Spleen (tissue), 7 donors: ENCODE data around the gene TFAP2B.

Experiments
- POLR2AphosphoS5 ChIP-seq, 3 donors: sonication (generic); formaldehyde crosslinking; IDR thresholded peaks; one replicate each; pipeline ENCODE4 v1.5.1; 2017; ENCODE audit warnings: antibody characterized with exemption in 3 of 3
- TF ChIP-seq, protein P1 (sequence below), 11 experiments: fragments of 200-600 bp in 7 of 11; fragments of 450-650 bp in 4 of 11; sonication (generic) in 4 of 11; IDR thresholded peaks in 8 of 11; conservative IDR thresholded peaks in 3 of 11; 1 replicate in 7 of 11; 2 replicates in 4 of 11; pipeline versions ENCODE4 v1.4.0 to v1.8.0; 2016 to 2021; ENCODE audit warnings: antibody characterized with exemption in 11 of 11, inconsistent platforms in 4 of 11, mild to moderate bottlenecking in 1 of 11
- donor health status: DM: no; HTN: no; CAD: no; lungs with moderate emphysema.
- donor health status: DM: no; HTN: no; CAD: no.
- donor health status: DM: no; HTN: no; CAD: no.

DNA sequence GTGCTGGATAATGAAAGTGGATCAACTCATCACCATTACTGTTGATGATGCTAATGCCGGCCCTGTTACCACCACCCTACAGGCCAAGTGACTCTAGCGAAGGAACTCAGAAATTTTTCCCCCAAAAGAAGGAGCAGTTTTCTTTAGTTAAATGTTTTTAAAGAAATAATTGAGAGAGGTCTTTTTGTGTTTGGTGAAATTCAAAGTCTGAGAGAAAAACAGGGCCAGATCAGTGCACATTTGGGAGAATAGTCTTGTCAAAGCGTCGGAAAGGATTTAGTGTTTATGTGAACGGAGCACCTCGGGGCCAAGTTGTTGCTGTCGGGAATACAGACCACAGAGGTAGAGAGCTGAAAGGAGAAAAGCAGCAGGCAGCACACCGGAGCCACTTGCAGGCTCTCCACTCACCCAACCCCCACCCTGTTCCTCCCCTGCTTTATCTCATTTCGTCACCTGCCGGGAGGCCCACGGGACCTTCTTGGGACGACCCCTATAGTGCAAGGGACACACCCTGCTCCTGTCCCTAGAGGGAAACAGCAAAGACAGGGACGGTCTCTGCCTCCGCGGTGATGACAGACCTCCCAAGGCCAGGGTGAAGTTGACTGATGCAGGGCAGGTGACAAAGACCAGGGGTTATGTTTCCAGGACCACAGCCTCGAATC lies 6.8 kb downstream of the TFAP2B start:
- TF ChIP-seq, protein P1, sequence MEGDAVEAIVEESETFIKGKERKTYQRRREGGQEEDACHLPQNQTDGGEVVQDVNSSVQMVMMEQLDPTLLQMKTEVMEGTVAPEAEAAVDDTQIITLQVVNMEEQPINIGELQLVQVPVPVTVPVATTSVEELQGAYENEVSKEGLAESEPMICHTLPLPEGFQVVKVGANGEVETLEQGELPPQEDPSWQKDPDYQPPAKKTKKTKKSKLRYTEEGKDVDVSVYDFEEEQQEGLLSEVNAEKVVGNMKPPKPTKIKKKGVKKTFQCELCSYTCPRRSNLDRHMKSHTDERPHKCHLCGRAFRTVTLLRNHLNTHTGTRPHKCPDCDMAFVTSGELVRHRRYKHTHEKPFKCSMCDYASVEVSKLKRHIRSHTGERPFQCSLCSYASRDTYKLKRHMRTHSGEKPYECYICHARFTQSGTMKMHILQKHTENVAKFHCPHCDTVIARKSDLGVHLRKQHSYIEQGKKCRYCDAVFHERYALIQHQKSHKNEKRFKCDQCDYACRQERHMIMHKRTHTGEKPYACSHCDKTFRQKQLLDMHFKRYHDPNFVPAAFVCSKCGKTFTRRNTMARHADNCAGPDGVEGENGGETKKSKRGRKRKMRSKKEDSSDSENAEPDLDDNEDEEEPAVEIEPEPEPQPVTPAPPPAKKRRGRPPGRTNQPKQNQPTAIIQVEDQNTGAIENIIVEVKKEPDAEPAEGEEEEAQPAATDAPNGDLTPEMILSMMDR (IDR thresholded peaks at IDR 0.05 in 8 of 11, conservative IDR thresholded peaks at IDR 0.05 in 3 of 11), result no peak
- TF ChIP-seq POLR2AphosphoS5 (IDR thresholded peaks at IDR 0.05), result no peak
